HTERT RPE-1 (cell line): ENCODE data around the gene ERH.
"Not testable (repeated sequence)": the region's sequence is repeated elsewhere in the genome, so short reads cannot be mapped to it uniquely, and the experiment has no call there.

Experiments
- in situ Hi-C: fragments of 300-500 bp; cut with MboI; formaldehyde crosslinking; loops from 4 replicates; pipeline ENCODE4 v1.14.3; 2020; ENCODE audit warnings: low sequenced_read_pairs

ERH gene

DNA sequence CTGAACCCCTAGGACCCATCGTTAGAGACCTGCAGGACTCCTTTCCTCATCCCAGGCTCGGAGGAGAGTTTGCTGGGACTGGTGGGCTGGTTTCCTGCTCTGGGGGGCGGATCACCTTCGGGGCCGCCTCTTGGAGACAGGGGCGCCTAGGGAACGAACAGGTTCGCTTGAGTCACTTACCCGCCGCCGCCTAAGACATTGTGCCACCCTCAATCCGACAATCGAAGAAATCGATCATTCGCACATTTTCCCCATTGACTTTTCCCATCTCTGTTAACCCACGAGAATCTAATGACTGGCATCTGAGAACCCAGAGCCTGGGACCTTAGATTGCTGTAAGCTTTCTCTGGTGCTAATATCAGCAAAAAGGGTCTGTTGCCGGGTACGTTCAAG is 715 bp upstream of the ERH start:
- in situ Hi-C loops, result no loop called here

- in situ Hi-C loops, result no loop called here
These were observed 2.2 kb downstream of the ERH start for GRCh38 chr14:69395929-69396328.

DNA sequence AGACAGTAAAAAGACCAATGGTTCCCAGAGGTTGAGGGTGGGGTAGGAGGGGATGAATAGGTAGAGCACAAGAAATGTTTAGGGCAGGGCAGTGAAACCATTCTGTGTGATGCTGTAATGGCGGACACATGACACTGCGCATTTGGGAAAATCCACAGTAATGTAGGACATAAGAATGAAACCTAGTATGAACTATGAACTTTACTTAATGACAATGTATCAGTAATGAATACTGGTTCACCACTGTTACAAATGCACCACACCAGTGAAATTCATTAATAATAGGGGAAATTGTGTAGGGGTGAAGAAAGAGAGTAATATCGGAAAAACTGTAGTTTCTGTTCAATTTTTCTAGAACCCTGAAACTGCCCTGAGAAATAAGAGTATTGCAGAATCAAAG is 5.6 kb downstream of the ERH start:
- in situ Hi-C loops, result no loop called here

- in situ Hi-C loops, result not testable (repeated sequence)
These were observed 6.7 kb downstream of the ERH start for GRCh38 chr14:69391400-69391799.

DNA sequence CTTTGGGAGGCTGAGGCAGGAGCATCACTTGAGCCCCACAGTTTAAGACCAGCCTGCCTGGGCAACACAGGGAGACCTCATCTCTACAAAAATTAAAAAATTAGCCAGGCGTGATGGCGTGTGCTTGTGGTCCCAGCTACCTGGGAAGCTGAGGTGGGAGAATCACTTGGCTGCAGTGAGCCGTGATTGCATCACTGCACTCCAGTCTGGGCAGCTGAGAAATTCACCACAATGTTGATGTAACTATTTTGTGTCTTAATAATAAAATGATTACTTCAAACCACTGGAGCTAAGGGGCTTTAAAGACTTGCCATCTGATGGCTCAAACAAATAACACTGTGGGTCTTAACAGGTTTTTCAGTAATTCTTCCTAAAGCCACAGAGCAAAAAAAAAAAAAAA is 10.8 kb downstream of the ERH start:
- in situ Hi-C loops, result no loop called here

- in situ Hi-C loops, result no loop called here
These were observed 19.8 kb downstream of the ERH start for GRCh38 chr14:69378274-69378673.

DNA sequence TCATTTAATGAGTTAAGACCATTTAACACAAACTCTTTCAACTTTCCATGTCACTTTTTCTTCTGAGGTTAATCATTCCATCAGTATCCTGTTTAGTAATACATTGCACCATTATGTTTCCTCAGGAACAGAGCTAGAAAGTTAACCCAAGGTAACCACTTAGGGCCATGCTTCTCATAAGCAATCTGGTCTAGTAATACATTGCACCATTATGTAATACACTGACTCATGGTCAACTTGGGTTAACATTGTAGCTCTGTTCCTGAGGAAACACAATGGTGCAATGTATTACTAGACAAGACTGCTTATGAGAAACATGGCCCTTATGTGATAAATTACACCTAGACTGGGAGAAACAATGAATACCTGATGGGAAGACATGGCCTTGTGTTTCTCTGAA is 21.7 kb downstream of the ERH start:
- in situ Hi-C loops, result no loop called here

GRCh38 chr14:69375722-69376121 is 22.4 kb downstream of the ERH start:
- in situ Hi-C loops, result no loop called here

GRCh38 chr14:69375182-69375581 is 22.9 kb downstream of the ERH start:
- in situ Hi-C loops, result no loop called here

GRCh38 chr14:69374235-69374634 is 23.9 kb downstream of the ERH start:
- in situ Hi-C loops, result no loop called here

GRCh38 chr14:69373104-69373503 is 25.0 kb downstream of the ERH start:
- in situ Hi-C loops, result no loop called here

DNA sequence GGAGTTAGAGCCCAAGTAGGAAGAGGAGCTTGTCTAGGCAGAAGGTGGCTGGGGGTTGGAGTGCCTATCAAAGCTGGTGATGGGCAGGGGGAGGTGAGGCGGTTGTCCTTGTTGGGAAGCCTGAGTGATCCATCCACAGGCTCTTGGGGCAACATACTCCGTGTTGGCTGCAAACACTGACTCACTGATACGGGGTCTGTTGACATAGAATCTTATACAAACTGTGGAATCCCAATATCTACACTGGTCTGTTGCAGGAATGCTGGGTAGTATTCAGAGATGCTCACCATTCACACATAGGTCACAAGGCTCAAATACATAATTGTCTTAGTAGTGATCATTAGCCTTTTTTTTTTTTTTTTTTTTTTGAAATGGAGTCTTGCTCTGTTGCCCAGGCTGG is 26.0 kb downstream of the ERH start:
- in situ Hi-C loops, result no loop called here

DNA sequence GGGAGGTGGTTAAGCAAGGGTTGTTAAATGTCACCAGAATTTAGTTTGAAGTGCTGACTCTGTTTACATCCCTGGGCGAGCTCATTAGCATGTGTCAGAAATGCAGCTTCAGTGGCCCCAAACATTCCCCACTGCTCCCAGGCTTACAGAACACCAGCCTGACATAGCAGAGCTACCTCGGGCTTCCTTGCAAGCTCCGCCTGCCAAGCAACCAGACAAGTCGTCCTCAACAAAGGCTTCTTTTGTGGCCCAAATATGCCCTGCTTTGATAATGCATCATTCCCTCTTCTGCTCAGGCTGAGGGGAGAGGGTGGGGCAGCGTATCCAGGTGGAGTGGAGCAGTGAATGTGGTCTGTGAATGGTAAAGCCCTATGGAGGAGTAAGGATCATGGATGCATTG is 28.0 kb downstream of the ERH start:
- in situ Hi-C loops, result no loop called here

DNA sequence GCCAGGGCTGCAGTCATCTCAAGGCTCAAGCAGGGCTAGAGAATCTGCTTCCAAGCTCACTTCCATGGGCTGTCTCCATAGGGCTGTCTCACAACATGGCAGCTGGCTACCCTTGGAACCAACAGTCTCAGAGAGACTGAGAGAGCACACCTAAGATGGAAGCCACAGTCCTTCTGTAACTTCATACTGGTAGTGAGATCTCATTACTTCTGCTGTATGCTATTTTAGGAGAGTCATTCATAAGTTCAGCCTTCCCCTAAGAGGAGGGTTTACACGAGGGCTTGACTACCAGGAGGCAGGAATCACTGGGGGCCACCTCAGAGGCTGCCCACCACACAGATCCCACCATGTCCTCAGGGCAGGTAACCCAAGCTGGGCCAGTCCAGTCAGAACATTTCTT is 29.7 kb downstream of the ERH start:
- in situ Hi-C loops, result no loop called here

DNA sequence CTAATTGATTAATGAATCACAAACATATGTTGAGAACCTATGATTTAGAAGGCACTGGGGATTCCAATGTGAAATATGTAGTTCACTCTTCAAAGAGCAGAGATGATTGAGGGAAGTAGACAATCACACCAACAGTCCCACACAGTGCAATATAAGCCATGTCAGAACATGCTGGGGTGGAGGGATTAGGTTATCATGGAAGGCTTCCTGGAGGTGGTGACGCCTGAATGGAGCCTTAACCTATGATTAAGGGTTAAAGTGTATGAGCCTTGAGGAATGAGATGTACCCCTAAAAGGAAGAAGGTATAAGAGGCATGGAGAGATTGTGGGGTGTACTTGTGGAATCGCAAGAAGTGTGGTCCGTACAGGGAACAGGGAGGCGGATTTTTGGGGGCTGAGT is 31.3 kb downstream of the ERH start:
- in situ Hi-C loops, result no loop called here

DNA sequence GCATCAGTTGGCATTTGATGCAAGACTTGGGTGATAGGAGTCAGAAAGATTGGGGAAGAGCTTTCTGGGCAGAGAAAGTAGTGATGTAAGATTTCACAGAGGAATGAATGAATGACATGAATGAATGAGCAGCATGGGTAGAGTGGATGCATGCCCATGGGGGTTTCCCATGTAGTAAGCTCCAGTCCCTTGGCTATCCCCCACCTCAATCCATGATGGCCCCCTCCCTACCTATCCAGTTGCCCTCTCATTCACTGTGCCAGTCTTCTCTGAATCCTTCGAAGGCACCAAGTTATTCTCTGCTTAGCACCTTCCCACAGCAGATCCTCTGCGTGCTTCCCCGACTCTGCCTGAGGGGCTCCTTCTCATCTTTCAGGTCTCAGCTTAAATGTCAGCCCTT is 32.0 kb downstream of the ERH start:
- in situ Hi-C loops, result no loop called here

GRCh38 chr14:69364378-69364777 is 33.7 kb downstream of the ERH start:
- in situ Hi-C loops, result no loop called here

- in situ Hi-C loops, result no loop called here
These were observed 34.1 kb downstream of the ERH start for GRCh38 chr14:69363964-69364363.

GRCh38 chr14:69363055-69363454 is 35.0 kb downstream of the ERH start:
- in situ Hi-C loops, result no loop called here

GRCh38 chr14:69360438-69361108 is 37.5 kb downstream of the ERH start:
- in situ Hi-C loops, result no loop called here

- in situ Hi-C loops, result no loop called here
These were observed 39.1 kb downstream of the ERH start for GRCh38 chr14:69358966-69359365.

GRCh38 chr14:69358233-69358963 is 39.7 kb downstream of the ERH start:
- in situ Hi-C loops, result no loop called here
